Upper lobe of right lung (tissue), 1 donor: ENCODE results near the gene TBC1D22B. TPM values are rescaled to one million over a fixed set of nuclear protein-coding genes. Genes with fewer than 3 reads are reported as not detected.

Experiments used
- ATAC-seq: fragments of 200-7000 bp; cut with Tn5 transposase; one replicate; pipeline ENCODE4 v1.9.1; 2020; ENCODE audit warnings: mild to moderate bottlenecking, moderate library complexity
- DNase-seq: peaks from one replicate; pipeline ENCODE4 v3.0.0-alpha.2; 2020
- H3K27ac ChIP-seq: fragments of 200-600 bp; one replicate; pipeline ENCODE4 v1.8.0; 2022
- H3K27me3 ChIP-seq: fragments of 200-600 bp; one replicate; pipeline ENCODE4 v1.8.0; 2022; ENCODE audit warnings: mild to moderate bottlenecking
- H3K36me3 ChIP-seq: fragments of 200-600 bp; one replicate; pipeline ENCODE4 v1.8.0; 2022
- H3K4me1 ChIP-seq: fragments of 200-600 bp; one replicate; pipeline ENCODE4 v1.8.0; 2022
- H3K4me3 ChIP-seq: fragments of 200-600 bp; one replicate; pipeline ENCODE4 v1.8.0; 2022; ENCODE audit warnings: mild to moderate bottlenecking
- H3K9me3 ChIP-seq: fragments of 200-600 bp; one replicate; pipeline ENCODE4 v1.8.0; 2022
- CTCF ChIP-seq: fragments of 200-600 bp; IDR thresholded peaks from one replicate; pipeline ENCODE4 v1.8.0; 2022; ENCODE audit warnings: antibody characterized with exemption
- intact Hi-C: fragments of 100-400 bp; cut with DNase I; formaldehyde crosslinking; loops from one replicate; pipeline ENCODE4 v1.11.0; 2022
- total RNA-seq: library from RNA; stranded (reverse); fragmentation: NEBNext Ultra II Directional; extraction: Animal tissue kit (Norgen Biotek cat#: 25700); gene quantifications from one replicate; pipeline ENCODE4 v1.2.1, GENCODE V29; 2021
- donor health status: DM: no; HTN: yes; CAD: no; lungs with severe emphysema.

Gene TBC1D22B
- total RNA-seq, 1 donor from 2014 or later: 12.4 TPM

GRCh38 chr6:37262446-37263026 lies 5.0 kb downstream of the TBC1D22B start:
- peaks cover 18% of the 10 kb centered on the region for H3K4me1 ChIP-seq
- no peaks in the 10 kb centered on the region for H3K36me3 ChIP-seq
- TF ChIP-seq CTCF: no peak
- H3K27me3 ChIP-seq: no peaks in the 10 kb centered on the region
- DNase-seq (no peak), ATAC-seq (no peak)
- H3K4me3 ChIP-seq: no peak overlapping the region
- no peaks in the 10 kb centered on the region for H3K9me3 ChIP-seq
- intact Hi-C loops: no loop called here
- H3K27ac ChIP-seq: no peak overlapping the region

GRCh38 chr6:37265001-37265400 lies 7.4 kb downstream of the TBC1D22B start:
- DNase-seq (no peak), ATAC-seq (no peak)

GRCh38 chr6:37265860-37266259 lies 8.3 kb downstream of the TBC1D22B start:
- TF ChIP-seq CTCF: no peak
- no peak overlapping the region for H3K27ac ChIP-seq

More at GRCh38 chr6:37265001-37265400, 7.4 kb downstream of the TBC1D22B start:
- no peak overlapping the region for H3K4me3 ChIP-seq
- H3K27ac ChIP-seq: no peak overlapping the region
- intact Hi-C loops: no loop called here
- peaks cover 6% of the 10 kb centered on the region for H3K36me3 ChIP-seq
- no peak for TF ChIP-seq CTCF
- H3K9me3 ChIP-seq: no peaks in the 10 kb centered on the region
- H3K27me3 ChIP-seq: no peaks in the 10 kb centered on the region
- peaks cover under 1% of the 10 kb centered on the region for H3K4me1 ChIP-seq

DNA sequence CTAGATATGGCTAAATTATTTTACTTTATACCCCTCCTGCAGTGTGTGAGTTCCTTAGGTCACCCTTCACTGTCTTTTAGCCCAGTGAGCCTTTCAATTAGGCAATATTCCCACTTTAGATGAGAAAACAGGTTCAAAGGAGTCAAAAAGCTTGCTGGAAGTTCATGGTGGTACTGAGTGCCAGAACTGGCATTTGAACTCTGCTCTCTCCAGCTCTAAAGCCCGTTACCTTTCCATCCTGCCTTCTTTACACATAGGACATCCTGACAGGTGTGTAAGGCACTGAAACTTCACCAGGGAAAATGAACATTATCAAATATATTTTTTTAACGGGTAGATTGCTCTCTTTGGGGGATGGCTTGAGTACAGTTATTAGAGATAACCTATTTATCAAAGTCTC lies 11.5 kb downstream of the TBC1D22B start:
- peaks cover 9% of the 10 kb centered on the region for H3K36me3 ChIP-seq
- TF ChIP-seq CTCF: no peak
- no peaks in the 10 kb centered on the region for H3K27me3 ChIP-seq
- DNase-seq: no peak
- H3K4me3 ChIP-seq: no peak overlapping the region
- intact Hi-C loops: no loop called here
- no peak for ATAC-seq
- no peak overlapping the region for H3K27ac ChIP-seq
- no peaks in the 10 kb centered on the region for H3K4me1 ChIP-seq
- H3K9me3 ChIP-seq: no peaks in the 10 kb centered on the region

More at GRCh38 chr6:37265860-37266259, 8.3 kb downstream of the TBC1D22B start:
- Histone ChIP-seq H3K27me3 (no peaks in the 10 kb centered on the region), H3K4me3 (no peak overlapping the region), H3K36me3 (peaks cover 9% of the 10 kb centered on the region), H3K4me1 (no peaks in the 10 kb centered on the region), H3K9me3 (no peaks in the 10 kb centered on the region)
- DNase-seq: no peak
- intact Hi-C loops: no loop called here
- no peak for ATAC-seq

DNA sequence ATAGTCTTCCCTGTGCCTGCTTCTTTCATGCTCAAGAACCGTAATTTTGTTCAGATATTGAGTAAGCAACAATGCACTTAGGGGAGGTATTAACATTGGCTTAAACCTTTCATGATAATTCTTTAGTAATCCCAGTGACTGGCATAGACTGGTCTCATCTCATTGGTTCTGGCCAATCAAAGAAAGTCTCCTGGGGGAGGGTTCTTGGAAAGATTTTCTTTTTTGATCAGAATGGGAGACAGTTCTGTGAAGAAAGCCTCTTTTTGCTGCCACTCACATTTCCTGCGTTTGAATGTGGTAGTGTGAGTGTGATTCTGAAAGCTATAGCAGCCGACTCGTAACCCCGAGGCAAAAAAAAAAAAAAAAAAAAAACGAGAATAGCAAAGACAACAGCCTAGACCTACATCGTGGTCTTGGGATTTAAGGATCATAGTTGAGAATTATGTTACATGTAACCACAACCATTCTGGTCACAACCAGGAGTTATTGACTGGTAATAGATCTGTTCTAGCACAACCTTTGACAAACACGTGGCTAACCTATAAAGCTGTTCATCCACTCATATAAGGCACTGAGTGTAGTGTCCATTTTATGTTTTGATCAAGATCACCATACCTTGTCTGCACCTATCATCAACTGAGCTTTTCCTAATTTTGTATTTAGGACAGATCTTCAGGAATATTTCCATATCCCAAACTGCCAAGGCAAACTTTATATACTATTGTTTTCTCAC lies 15.4 kb downstream of the TBC1D22B start:
- ATAC-seq (no peak), DNase-seq (no peak)
- H3K4me3 ChIP-seq: no peak overlapping the region
- TF ChIP-seq CTCF: no peak
- H3K4me1 ChIP-seq: no peaks in the 10 kb centered on the region
- peaks cover 9% of the 10 kb centered on the region for H3K36me3 ChIP-seq
- no peak overlapping the region for H3K27ac ChIP-seq
- H3K27me3 ChIP-seq: no peaks in the 10 kb centered on the region
- intact Hi-C loops: no loop called here
- H3K9me3 ChIP-seq: no peaks in the 10 kb centered on the region
